HG03135 (cell line): ENCODE results near the gene PPM1G.

ENCODE experiments used
- ATAC-seq: cut with Tn5 transposase; IDR thresholded peaks from one replicate; pipeline ENCODE4 v1.9.1; 2021; ENCODE audit warnings: mild to moderate bottlenecking, moderate library complexity; ENCODE audit not compliant: unreplicated experiment

PPM1G gene

DNA sequence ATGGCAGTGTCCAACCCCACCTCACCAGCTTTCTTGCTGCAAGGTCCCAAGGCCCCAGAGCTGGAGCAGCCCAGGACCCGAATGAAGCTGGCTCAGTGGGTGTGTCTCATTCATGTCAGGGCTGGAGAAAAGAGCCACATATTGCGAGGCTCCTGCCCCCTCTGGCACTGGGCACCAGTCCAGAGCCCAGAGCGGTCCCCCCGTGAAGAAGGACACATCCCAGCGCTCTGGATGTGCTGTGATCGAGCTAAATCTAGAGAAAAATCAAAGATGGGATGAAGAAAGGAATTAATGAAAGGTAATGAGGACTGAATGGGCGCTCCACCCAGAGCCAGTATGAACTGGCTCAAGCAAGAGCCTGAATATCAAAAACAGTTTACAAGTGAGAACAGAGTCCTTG lies 73.2 kb downstream of the PPM1G start:
- no peak for ATAC-seq

DNA sequence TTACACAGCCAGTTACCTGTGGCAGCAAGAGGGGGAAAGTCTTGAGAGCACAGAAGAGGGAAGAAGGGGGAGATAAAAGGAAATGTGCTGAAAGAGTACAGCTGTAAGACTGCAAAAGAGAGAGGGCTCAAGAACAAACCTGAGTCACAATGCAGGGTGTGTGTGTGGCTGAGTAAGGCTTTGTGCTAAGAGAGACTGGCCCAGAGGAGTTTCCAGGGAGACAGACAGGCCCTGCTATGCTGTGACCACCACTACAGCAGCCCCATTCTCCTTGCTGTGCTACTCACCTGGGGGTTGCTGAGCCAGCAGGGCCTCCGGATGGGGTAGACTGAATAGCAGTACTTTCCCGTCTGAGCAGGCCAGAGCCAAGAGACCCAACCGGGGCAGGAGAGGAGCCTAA lies 74.1 kb downstream of the PPM1G start:
- ATAC-seq, result no peak
